MM.1S (cell line): ENCODE measurements around the gene MTFMT.

Source experiments
- EZH2 ChIP-seq: fragments of 300-600 bp; sonication (generic); optimal IDR thresholded peaks from 2 replicates; pipeline ENCODE3; 2017; ENCODE audit warnings: low read depth, mild to moderate bottlenecking, antibody characterized with exemption, low read length, mixed read lengths
- EZH2phosphoT487 ChIP-seq: fragments of 300-600 bp; sonication (generic); IDR thresholded peaks from 2 replicates; pipeline ENCODE4 v1.6.1; 2018; ENCODE audit warnings: antibody characterized with exemption, low read length
- TF ChIP-seq, protein P1 (sequence below): fragments of 300-600 bp; sonication (generic); IDR thresholded peaks from 2 replicates; pipeline ENCODE4 v1.5.1; 2016; ENCODE audit warnings: antibody characterized with exemption, low read length, mixed read lengths

DNA sequence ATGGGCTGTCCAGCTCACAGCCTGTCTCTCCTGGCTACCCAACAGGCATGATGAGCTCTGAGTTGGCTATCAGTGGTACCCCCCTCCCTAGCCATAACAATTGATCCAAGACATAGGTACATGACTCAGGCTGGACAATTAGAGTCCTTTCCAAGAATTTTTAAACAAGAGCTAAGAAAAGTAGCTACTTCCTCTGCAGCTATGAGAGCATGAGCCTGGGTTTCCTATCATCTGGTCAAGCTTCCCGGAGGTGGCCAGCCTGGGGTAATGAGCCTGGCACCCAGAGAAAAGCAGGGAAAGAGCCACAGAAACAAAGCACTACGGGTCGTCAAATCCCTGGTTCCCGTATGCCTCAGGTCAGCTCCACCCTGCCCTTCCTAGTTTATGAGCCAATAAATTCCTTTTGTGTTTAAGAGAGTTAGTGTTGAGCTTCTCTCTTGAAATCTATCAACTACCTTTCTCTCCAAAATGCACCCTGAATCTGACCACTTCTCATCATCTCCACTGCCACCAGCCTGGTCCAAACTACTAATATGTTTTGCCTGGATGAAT lies 13.4 kb upstream of the MTFMT start:
- TF ChIP-seq, protein P1, sequence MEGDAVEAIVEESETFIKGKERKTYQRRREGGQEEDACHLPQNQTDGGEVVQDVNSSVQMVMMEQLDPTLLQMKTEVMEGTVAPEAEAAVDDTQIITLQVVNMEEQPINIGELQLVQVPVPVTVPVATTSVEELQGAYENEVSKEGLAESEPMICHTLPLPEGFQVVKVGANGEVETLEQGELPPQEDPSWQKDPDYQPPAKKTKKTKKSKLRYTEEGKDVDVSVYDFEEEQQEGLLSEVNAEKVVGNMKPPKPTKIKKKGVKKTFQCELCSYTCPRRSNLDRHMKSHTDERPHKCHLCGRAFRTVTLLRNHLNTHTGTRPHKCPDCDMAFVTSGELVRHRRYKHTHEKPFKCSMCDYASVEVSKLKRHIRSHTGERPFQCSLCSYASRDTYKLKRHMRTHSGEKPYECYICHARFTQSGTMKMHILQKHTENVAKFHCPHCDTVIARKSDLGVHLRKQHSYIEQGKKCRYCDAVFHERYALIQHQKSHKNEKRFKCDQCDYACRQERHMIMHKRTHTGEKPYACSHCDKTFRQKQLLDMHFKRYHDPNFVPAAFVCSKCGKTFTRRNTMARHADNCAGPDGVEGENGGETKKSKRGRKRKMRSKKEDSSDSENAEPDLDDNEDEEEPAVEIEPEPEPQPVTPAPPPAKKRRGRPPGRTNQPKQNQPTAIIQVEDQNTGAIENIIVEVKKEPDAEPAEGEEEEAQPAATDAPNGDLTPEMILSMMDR, result no peak
- no peak for TF ChIP-seq EZH2phosphoT487
- TF ChIP-seq EZH2, result no peak
